T-helper 1 cell treated with Interleukin-12 subunit alpha and Interleukin-12 subunit beta and Interleukin-4 antibody, amounts not matched to agents 30 ng/mL and 1 ng/mL, for 36 hours (primary cell): ENCODE results near the gene TNS1. TPM values are rescaled to one million over a fixed set of nuclear protein-coding genes. Genes with fewer than 3 reads are reported as not detected.

Experiments used
- intact Hi-C: fragments of 100-400 bp; cut with micrococcal nuclease; formaldehyde crosslinking; loops from one replicate; pipeline ENCODE4 v1.15.1; 2024
- total RNA-seq: library from RNA; stranded (reverse); gene quantifications from 2 replicates; pipeline ENCODE4 v1.2.3, GENCODE V29; 2022

TNS1 gene
- total RNA-seq, 1 donor from 2014 or later = 1.0 TPM

DNA sequence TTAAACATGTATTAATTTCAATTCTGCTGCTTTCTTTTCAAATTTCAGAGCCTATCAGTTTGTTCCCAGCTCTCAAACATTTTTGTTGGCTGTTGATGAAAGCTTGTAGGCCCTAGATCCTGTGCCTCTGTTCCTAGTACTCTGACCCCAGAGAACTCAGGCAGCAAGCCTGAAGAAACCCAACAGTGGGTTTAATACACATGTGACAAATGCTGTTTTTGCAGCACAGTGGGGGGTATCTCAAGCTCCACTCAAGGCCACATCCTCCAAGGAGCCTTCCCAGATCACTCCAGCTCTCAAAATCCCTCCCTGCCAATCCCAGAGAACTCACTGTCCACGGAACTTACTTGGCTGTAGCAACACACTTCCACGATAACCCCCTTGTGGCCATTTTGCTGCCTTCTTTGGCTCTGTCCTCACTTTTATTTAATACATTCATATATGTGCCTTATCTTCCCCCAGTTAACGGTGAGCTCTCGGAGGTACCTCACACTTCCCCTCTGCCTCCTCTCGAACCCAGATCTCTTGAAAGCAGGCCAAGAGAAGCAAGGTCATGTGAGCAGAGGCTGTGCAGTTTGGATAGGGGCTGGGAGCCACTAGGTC, 122.4 kb downstream of the TNS1 start:
- intact Hi-C loops = loop anchor here (10.0 kb wide), 1 partner anchor 184 kb away; the partner anchor contains the start of gene RUFY4

DNA sequence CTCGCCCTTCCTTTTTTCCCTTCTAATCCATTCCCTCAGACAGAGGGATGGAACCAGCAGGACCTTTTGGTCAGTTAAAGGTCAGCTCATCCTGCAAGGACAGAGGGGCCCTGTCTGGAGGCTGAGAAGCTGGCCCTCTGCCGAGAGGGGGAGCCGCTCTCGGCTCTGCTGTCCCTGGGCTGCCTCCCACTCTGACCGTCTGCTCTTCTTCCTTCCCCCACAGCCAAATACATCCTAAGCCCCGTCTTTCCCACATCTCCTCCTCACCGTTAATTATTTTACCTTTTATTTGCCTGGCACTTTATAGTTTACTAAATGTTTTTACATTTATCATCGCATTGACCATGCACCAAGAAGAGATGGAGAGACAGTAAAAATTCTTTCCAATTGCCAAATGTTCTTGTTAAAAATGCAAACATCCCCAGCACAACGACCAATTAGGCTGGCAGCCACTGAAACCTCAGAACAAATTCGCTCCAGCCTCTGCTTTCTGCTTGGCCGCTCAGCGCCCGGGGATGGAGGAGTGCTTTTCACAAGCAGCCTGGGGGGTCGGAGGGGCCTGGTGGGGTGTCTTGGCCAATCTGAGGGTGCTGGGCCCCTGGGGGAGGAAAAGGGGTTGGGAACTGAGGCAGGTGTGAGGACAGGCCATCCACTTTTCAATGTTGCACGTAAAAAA, 123.7 kb downstream of the TNS1 start:
- intact Hi-C loops = no loop called here

DNA sequence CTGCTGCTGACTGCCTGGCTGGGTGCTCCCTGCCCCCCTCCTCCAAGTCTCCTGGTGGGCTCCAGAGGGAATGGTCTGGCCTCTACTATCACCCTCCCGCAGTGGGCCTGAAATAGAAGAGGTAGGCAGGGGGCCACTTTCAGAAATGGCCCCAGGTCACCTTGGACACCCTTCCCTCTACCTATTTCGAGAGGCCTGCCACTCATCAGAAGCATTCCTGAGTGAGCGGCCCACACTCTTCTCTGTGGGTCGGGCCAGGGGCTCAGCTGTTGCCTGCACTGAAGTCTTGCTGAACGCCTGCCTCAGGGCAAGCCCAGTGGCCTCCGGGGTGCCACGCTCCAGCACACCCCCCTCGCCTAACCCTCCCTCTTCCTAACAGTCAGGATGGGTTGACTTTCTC, 124.9 kb downstream of the TNS1 start:
- intact Hi-C loops = no loop called here

DNA sequence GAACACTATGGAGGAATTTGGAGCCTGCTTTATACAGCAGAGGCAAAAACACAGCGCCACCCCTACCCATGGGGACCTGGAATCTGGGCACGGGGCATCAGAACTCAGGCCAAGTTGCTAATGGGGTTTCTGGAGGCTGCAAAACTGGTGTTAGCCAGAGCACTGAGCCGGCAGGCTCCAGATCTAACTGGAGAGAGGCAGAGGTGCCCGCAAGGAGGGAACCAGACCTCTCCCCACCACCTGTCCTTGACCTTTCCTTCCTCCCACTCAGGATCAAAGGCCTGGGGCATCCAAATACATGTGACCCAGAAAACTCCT, 126.6 kb downstream of the TNS1 start:
- intact Hi-C loops = no loop called here

DNA sequence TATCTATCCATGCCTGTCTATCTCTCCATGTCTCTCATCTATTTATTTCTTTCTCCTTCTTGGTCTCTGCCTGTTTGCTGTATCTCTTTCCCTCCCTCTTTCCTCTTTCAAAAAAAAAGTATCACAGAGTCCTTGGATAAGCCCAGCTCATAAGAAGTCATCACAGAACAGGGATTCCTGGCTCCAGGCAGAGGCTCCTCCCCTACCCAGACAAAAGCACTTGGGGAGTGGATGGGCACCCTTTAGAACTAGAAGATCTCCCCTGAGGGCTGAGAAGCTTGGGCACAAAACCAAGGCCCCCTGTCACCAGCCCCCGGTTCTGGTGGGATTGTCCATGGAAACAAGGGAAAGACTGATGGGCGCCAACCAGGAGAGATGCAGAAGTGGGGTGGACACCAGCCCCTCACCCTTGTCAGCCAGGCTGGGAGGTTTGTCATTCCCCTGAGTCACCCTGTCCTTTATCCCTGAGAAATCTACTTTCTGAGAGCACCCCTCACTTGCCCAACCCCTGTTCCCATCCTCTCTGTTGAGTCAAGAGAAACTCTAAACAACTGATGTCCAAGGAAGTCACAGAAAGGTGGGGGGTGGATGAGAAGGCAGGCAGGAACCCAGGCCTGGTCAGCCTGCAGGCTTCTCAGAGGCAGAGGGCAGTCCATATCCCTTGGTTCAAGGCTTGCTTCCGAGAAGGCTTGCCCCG, 127.1 kb downstream of the TNS1 start:
- intact Hi-C loops = no loop called here

DNA sequence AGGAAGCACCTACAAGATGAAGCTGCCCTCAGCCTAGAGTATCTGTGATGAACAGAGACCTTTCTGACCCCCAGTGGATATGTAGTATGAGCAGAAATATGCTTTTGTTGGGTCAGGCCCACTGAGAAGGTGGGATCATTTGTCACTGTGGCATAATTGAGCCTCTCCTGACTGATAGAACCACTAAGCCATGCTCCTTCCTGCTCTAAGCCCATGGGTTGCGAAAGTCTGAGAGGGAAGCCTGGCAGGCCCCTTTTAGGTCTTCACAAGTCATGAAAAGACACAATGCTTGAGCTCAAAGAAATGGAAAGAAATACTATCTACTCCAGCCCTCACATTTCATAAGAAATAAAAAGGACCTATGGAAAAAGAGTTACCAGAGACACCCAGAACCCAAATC, 127.7 kb downstream of the TNS1 start:
- intact Hi-C loops = no loop called here

DNA sequence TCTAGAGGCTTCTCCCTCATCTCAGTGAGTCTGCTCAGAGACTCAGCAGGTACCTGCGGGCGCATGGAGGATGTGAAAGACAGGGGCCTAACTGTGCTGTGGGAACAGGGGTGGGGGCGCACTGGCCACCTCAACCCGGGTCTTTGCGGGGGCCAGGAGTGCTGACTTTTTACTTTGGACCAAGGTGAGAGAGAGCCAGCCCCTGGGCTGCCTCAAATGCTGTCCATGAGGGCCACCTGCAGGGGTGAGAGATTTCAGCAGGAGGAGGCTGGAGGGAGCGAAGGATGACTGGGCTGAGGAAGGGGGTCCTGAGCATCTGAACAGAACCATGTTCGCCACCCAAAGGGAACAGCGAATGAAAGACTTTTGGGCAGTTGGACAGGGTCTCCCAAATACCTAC, 129.4 kb downstream of the TNS1 start:
- intact Hi-C loops = no loop called here

DNA sequence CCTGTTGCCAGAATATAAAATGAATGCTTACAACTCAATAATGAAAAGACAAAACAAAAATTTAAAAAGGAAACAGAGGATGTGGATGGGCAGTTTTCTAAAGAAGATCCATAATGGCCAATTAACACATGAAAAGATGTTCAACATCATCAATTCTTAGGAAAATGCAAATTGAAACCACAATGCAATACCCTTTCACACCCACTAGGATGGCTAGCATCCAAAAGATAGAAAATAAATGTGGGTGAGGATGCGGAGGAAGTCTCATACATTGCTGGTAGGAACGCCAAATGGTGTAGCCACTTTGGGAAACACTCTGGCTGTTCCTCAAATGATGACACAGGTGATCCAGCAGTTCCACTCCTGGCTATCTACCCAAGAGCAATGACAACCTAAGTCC, 130.5 kb downstream of the TNS1 start:
- intact Hi-C loops = no loop called here

DNA sequence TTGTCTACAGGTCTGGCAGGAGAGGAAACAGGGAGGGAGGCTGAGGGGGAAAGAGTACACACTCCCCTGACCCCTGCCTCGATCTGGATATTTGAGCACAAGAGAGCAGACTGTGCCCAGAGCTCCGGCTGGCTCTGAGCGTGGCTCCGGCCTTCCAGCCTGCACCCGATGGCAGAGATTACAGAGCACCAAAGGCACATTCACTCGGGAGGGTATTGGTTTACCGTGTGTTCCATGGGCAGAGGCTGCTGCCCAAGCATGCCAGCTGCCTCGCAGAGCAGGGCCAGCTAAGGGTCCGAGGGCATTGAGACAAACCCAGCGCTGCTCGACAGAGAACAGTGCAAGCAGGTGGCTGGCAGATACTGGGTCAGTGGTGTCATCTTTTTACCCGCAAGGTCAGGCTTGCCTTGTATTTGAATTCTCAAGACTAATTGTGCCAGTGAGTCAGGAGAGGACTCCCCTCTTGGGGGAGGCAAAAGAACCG, 132.2 kb downstream of the TNS1 start:
- intact Hi-C loops = no loop called here

DNA sequence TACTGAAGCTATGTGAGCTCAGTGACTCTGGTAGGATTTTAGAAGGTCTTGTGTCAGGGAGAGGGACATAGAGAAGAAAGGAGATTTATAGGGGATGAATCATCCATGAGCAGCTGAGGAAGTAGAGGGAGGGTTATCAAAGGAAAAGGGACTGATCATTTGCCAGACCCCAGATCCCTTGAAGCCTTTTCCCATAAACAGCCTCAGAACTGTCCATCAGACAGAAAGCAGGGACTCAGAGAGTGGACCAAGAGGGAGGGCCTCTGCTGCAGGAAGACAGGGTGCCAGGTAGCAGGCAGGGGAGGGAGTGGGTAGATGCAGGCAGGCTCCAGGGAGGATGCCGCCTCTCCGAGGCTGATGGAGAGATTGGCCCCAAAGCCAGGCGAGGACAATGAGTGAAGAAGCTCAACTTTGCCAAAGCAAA, 133.9 kb downstream of the TNS1 start:
- intact Hi-C loops = no loop called here

DNA sequence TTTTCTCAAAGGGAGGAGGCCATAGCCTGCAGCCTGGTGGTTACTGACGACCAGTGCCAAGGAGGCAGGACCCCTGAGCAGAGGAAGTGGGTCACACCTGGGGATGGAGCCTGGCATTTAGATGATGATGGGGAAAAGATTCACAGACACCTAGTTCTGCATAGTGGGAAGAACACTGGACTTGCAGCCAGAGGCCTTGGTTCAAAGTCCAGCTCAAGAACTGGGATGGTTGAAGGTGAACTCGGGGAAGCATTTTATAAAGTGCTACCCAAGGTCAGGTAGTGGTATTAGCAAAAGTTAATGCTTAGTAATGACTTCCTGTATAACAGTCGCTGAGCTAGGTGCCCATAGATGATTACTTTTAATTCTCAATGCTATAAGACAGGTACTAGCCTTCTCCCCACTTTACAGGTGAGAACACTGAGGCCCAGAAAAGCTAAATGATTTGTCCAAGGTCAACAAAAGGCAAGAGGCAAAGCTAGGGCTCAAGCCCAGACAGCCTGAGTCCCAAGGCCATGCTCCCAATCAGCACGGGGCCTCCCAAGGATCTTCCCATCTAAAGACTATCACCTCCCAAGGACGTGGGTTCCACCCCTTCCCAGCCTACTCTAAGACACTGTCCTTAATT, 134.4 kb downstream of the TNS1 start:
- intact Hi-C loops = no loop called here

DNA sequence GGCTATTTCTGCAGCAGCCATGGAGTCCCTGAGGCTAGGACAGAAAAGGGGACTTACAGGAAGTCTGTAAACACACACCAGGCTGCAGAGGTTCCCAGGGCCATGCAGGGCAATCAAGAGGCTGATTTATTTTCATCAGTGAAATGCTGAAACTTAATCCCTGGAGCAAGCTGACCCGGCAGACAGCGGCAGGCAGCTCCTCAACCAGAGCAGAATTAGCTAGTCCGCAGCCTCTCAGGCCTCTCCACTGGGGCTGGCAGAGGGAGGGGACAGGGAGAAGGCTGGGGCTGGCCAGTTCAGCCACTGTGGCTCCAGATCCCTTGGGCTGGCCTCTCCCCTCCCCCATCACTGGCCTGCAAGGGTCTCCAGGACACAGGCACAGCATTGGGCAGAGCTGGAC, 136.3 kb downstream of the TNS1 start:
- intact Hi-C loops = no loop called here

DNA sequence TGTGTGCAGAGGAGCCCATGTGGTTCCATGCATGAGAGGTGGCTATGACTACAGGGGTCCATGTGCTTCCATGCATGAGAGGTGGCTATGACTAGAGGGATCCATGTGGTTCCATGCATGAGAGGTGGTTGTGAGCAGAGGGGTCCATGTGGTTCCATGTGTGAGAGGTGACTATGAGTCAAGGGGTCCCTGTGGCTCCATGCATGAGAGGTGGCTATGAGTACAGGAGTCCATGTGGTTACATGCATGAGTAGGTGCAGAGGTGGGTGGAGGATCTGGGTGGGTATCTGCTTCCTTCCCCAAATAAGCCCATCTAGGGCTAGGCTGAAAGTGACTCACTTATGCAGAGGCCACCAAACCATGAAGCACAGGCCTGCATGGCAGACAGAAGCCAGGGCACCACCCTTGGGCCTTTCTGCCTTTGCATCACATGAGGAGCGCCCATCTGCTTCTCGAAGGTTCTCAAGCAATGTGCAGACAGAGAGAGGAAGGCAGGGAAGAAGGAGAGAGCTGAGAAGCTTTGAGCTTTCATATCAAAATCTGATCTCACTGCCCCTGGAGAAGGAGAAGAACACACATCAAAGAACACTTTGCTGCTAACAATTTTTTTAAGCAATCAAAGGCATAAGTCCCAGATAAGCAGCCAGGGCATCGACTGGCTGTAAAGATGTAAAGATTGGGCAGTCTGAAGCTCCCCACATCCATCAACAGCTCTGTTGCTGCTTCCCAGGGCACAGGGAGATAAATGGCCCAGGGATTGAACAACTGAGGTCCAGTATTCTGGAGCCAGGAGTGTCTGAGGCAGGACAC, 137.6 kb downstream of the TNS1 start:
- intact Hi-C loops = no loop called here

DNA sequence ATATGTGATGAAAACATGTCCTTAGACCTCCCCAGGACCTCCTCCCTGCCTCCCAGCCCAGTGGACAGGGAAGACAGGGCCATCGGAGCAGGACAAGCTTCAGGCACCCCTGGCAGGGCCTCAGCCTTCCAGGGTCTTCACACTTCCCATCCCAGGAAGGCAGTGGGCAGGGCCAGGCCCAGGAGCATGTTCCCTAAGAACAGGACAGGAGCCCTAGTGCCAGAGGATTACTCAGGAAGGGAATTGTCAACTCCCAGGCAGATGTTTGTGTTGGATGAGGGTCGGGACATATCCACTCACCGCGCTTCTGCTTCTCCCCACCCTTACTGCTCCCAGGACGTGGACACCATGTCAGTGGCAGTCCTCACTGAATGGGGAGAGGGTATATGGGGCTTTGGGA, 138.9 kb downstream of the TNS1 start:
- intact Hi-C loops = no loop called here

DNA sequence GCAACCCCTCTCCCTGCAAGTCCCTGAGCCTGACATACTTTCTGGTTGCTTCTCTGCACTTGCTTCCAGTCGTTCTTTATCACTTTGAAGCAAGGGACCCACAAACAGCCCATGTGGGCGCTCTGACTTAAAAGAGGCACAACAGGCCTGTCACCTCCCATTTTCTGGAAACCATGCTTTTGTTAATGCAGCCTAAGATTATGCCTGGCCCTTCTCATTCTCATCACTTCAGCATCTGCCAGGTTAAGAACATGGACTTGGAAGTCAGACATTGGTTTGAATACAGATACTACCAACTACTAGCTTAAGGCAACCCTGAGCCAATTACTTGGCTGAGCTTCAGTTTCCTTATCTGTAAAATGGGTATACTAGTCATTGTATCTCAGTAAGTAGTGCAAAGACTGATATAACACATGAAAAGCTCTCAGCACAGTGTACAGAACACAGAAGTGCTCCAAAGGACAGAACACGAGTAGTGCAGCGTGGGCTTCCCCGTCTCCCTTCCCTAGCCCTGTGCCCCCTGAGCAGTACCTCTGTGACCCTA, 141.4 kb downstream of the TNS1 start:
- intact Hi-C loops = no loop called here

DNA sequence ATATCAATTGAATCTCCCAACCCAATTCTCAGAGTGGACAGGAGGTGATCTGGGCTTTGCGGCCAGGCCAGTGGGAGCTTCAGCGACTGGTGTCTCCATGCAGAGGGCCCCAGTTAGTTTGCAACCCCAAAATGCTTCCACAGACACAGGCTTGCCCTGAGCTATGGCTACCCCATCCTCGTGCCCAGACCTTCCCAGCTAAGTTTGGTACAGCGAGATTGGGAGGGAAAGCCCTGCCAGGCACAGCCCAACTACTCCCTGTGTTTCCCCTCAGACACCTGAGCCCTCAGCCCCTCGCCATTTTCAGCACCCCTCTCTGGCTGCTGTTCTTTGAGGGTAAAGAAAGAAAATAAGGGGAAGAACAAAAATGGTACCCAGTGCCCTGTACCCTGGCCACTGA, 142.9 kb downstream of the TNS1 start:
- intact Hi-C loops = no loop called here

DNA sequence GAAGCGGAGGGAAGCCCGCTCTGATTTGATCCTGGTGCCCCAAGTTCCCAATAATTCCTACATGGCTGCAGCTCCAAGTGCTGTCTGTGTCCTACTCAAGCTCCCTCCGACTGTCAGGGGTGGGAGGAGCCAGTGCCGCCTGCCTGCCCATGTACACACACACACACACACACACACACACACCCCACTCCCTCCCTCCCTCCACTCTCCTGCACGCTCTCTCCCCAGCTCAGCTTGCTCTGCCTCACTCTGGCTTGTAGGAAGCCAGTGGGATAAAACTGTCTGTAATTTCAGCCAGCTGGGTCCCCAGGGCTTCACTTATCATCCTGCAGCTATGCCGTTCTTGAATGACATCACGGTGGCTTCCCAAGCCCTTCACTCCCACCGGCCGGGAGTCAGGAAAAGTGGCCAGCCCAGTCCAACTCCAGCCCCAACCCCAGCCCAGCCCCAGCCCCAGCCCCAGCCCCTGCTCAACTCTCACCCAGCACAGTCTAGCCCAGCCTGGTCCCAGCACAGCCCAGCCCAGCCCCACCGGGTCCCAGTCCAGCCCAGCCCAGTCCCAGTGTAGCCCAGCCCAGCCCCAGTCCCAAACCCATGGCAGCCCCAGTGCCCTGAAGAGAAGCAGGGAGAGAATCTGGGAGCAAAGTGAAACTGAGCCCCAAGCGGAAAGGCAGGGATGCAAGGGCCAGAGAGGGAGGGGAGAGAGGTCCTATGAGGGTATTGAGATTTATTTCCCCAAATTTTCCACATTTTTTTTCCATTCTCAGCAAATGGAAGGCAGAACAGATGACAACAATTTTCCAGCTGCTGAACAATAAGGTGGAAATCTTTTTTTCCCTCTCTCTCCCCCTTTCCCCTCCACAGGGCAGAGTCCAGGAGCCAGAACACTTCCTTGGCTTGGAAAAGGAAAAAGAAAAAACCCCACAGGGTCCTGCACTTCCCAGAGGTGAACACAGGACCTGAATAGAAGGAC, 144.0 kb downstream of the TNS1 start:
- intact Hi-C loops = no loop called here

DNA sequence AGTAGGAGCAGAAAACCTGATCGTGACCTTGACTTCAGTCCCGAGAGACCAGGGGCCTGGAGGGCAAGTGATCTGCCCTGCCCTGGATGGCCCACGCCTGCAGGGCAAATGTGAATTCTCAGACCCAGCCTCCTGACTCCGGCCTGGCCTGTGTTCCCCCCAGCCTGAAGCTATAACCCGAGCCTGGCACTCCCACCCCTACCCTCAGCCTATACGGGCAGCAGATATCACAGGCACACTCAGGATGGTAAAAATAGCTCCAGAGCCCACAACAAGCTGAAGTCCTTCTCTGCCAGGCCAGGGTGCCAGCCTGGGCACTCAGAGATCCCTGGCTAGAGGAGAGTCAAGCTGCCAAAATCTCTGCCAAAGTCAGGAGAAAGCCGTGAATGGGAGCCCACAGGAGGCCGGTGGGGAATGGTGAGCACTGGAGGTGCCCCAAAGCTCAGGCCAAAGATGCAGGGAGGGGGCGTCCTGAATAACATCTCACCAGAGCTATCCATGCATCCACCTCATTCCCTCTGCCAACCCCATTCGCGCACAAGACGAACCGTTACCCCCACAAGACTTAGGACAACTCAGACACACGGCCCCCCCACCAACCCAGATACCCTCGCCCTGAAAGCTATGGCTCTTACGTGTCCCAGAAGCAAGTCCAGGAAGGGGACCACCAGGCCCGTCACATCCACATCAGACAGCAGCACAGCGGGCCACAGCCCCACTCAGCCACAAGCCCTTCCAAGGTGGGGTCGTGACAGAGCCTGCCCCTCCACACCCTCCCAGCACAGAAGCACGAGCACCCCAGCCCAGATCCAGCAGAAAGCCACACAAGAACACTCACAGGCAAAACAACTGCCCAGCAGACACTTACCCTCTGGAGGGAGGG, 144.9 kb downstream of the TNS1 start:
- intact Hi-C loops = no loop called here

DNA sequence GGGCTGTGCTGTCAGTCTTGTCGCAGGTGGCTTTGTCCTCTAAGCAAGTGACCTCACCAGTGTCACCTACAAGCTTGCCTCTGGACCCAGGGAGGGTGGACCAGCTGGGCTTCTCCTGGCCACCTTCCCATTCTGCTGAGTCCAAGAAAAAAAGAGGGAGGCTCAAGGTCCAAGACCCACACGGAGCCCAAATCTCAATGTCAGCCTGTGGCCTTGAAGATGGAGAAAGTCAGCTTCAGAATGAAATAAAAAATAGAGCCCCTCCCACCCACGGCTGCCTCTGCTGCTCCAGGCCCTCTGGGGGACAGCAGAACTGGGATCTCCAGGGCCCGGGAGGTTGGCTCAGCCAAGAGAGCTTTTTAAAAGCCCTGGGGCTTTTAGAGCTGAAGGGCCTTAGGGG, 145.9 kb downstream of the TNS1 start:
- intact Hi-C loops = no loop called here
